Kidney glomerular epithelial cell (primary cell): ENCODE data around the gene RNASE11.
"Not testable (repeated sequence)": the region's sequence is repeated elsewhere in the genome, so short reads cannot be mapped to it uniquely, and the experiment has no call there.

Source experiments
- DNase-seq: peaks from one replicate; lab custom pipeline; 2025; lab: John Stamatoyannopoulos, UW

RNASE11 gene

DNA sequence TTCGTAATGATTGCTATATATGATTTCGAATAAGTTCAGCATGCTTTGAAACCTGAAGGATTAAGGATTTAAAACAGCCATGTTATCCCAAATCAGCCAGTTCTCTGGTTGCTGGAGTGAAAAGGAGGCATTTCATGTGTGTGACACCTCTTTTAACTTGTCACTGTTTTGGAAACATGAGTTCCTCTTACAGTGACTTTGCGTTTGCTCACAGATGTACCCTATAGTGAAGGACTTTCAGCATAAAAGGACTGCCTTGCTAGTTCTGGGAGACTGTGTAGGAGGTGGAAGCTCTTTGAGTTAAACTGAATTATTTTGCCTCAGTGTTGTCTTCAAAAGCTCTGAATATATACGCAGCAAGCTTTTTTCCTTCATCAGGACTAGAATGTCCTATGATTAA lies 7.6 kb downstream of the RNASE11 start:
- DNase-seq = no peak

DNA sequence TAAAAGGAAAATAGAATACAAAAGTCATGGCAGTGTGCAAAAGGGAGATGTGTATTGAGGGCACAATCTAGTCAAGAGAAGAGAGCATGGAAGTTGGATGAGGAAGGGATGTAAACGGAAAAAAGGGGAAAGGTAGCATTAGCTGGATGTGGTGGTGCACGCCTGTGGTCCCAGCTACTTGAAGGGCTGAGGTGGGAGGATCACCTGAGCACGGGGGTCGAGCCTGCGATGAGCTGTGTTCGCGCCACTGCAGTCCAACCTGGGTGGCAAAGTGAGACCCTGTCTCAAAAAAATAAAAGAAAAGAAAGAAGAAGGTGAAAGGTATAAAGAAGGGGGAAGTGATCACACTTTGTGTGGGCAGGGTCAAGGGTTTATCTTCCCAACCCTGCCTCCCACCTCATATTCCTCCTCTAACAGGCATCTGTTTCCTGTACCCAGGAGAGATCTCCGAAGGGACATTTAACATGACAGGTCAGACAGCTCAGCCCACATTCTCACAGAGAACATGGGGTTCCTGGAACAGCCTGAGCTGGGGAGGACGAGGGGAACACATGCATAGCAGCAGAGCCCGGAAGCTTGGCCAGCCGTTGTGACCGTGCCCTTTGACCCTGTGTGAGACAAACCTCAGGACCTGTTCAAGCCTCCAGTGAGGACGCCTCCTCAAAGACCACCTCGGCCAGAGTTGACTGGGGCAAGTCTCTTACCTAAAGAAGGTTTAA lies 8.9 kb downstream of the RNASE11 start:
- DNase-seq = no peak

DNA sequence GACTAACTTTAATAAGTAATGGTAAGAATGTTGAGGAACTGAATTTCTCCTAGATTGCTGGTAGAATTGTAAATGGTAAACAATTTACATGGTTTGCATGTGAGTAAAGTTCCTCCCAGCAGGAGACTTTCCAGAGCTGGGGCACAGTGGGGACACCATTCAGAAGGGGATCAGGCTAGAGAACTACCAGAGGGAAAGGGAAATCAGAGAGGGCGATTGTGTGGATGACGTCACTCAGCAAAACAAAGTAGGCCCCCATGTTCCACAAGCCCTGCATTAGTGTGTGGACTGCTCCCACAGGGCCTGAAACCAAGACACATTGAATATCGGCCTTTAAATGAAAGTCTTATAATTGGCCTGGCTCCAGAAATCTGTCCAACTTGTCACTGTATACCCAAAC lies 9.5 kb downstream of the RNASE11 start:
- no peak for DNase-seq

DNA sequence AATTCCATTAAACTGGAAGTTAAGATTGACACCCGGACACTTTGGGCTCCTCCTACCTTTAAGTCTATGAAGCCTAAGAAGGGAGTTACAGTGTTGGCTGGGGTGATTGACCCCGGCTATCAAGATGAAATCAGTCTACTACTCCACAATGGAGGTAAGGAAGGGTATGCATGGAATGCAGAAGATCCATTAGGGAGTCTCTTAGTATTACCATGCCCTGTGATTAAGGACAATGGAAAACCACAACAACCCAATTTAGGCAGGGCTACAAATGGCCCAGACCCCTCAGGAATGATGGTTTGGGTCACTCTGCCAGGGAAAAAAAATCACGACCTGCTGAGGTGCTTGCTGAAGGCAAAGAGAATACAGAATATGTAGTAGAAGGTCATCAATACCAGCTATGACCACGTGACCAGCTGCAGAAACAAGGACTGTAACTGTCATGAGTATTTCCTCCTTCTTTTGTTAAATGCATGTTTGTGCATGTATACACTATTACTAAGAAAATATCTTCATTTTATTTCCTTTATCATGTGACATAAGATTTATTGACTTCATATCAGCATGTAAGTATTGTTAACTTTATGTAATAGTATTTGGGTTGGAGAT lies 15.3 kb downstream of the RNASE11 start:
- DNase-seq = peak; percentile 18

DNA sequence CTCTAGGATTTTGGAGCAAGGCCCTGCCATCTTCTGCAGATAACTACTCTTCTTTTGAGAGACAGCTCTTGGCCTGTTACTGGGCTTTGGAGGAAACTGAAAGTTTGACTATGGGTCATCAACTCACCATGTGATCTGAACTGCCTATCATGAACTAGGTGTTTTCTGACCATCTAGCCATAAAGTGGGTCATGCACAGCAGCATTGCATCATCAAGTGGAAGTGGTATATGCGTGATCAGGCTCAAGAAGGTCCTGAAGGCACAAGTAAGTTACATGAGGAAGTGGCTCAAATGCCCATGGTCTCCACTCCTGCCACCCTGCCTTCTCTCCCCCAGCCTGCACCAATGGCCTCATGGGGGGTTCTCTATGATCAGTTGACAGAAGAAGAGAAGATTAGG lies 17.1 kb downstream of the RNASE11 start:
- not testable (repeated sequence) for DNase-seq

DNA sequence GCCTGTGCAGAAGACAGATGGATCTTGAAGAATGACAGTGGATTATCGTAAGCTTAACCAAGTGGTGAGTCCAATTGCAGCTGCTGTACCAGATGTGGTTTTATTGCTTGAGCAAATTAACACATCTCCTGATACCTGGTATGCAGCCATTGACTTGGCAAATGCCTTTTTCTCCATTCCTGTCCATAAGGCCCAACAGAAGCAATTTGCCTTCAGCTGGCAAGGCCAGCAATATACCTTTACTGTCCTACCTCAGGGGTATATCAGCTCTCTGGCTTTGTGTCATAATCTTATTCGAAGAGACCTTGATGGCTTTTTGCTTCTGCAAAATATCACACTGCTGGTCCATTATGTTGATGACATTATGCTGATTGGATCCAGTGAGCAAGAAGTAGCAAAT lies 17.9 kb downstream of the RNASE11 start:
- not testable (repeated sequence) for DNase-seq

DNA sequence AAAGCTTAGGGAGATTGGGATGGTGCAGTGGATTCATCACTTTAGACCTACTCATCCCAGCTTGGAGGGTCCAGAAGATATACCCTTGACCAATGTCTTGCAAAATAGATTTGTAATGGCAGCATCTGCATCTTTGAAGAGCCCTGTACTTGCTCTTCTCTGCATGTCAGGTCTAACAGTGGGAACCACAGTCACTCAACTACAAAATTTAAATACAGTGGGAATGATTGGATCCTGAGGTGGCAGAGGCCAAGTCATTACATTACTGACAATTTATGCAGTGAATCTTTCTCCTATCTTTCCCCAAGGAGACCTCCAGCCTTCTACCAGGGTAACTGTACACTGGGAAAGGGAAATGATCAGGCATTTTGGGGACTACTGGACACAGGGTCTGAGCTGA lies 18.7 kb downstream of the RNASE11 start:
- no peak for DNase-seq

DNA sequence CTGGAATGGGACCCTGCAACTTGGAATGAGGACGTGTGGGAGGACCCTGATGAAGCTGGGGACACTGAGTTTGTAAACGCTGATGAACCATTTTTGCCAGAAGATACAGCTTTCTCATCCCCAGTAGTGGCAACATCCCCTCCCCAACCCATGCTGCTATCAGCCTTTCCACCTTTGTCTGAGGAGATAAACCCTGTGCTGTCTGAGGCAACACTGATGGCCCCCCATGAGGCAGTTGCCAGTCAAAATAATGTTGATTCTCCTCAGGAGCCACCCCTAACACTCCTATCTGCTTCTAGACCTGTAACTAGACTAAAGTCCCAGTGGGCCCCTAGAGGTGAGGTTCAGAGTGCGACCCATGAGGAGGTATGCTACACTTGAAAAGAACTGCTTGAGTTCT lies 19.4 kb downstream of the RNASE11 start:
- no peak for DNase-seq

DNA sequence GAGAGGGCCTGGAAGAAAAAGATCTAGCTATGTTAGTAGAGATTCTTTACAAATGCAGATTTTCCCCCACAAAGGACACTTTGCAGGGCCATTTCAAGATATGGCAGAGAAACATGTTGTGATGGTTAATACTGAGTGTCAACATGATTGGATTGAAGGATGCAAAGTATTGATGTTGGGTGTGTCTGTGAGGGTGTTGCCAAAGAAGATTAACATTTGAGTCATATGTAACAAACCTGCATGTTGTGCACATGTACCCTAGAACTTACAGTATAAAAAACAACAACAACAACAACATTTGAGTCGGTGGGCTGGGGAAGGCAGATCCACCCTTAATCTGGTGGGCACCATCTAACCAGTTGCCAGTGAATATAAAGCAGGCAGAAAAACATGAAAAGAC lies 20.6 kb downstream of the RNASE11 start:
- not testable (repeated sequence) for DNase-seq

DNA sequence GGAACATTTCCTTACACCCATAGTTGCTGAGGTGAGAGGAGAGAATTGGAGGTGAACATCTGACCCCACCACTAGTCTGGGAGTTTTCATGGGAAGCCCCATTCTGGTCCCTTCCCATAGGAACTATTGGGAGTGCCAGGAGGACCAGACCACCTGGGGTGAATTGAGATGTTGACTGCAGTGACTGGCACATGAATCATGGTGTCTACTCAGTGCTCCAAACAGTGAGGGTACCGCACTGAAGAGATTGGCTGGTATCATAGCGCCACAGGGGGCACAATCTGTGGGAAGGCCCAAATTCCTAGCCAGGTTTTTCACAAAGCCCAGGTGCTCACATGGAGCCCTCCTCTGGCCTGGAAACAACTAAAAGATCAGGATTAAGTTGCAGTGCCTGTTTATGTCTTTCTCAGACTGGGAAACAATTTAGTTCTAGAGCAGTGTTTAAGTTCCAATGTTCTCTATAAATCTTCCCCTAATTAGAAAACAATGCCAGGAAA lies 23.3 kb downstream of the RNASE11 start:
- DNase-seq = no peak

DNA sequence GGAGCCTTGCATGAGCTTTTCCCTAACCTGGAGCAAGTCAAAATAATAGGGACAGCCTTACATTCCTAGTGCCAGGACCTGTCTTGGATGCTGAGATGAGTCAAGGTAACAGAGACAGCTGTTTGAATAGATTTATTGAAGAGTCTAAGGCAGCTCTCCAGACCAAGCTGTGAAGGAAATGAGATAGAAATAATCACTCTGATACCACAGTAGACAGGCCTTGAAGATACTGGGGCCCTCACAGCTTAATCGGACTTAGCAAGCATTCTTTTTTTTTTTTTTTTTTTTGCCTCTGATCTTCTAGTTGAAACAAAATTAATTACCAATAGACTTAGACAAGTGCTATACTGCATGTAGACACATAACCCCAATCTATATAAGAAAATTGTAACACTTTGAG lies 23.8 kb downstream of the RNASE11 start:
- DNase-seq = no peak

DNA sequence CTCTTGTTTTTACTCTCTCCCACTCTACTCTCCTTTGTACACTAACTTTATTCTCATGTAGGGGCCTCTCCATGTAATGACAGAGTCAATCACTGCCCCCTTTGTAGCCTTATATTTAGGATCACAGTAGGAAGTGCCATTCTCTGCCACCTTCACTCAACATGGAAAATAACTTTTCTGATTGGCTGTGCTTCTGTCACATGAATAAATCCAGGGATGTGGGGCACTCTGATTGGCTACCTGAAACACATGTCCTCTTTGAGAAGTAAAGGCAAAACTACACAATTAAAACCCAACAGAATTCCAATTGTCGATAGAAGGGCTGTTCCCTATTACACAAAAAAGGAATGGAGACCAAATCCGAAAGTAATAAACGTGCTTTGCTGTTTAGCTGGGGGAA lies 26.8 kb downstream of the RNASE11 start, which contains the start of gene RNASE9:
Gene RNASE9 (minus strand): TSS at position 87 of the 400 bp plus-strand sequence.
- DNase-seq = no peak

DNA sequence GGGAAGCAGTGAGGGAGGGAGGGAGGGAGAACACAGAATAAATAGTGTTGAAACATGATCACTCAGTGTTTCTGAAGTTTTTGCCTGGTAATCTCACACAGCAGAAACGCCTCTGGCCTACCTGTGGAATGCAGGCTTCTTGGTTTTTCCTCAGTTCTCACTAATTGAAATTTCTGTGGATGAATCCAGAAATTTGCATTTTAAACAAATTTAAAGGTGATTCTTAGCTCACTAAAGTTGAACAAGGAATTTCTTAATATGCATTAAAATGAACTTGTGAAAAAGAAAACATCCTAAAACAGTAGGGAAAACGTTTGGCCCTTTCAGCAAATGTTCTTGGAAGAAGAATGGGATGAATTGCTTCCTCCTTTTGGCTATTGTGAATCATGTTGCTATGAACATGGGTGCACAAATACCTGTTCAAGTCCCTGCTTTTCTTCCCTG lies 28.3 kb downstream of the RNASE11 start:
- DNase-seq = no peak

DNA sequence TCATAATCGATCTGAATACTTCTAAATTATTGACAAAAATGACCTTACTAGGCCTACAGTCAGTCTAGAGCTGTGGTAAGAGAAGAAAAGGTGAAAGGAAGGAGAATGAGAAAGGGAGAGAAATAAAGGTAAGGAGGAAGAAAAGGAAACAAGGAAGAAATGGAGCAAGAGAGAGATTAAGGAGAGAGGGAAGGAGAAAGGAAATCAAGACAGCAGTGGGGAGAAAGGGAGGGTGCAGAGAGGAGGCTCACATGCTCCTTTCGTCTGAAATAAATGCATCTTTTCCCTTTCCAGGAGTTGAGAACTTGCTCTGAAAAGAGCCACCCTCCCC lies 30.6 kb downstream of the RNASE11 start:
- DNase-seq = no peak

DNA sequence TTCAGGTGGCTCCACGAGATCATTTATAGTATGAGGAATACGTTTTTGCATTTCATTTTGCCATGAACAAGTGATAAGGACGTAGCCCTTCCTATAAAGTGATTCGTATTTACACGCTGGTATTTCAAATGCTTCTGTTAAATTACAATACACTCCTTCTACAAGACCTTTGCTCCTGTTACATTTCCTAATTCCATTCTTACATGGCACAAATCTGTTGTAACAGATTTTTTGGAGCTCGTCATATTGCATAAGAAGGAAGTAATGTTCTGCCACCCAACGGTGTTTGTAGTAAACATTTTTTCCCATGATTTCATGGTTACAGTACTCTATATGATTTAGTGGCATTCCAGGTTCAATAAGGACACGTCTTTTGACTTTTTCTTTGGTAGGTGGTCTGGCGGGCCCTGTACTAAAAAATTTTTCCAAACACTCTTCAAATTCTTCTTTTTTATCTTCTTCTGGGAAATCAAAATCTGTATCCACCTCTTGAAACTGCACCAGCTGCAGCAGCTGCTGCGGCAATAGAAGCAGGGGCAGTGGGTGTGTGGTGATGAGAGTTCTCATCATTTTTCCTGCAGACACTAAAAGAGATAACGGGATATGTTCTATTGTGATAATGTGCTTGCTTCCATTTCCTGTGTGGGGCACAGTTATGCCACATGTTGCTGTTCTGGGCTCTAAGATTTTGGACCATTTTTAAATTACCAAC lies 31.1 kb downstream of the RNASE11 start:
- DNase-seq = no peak

DNA sequence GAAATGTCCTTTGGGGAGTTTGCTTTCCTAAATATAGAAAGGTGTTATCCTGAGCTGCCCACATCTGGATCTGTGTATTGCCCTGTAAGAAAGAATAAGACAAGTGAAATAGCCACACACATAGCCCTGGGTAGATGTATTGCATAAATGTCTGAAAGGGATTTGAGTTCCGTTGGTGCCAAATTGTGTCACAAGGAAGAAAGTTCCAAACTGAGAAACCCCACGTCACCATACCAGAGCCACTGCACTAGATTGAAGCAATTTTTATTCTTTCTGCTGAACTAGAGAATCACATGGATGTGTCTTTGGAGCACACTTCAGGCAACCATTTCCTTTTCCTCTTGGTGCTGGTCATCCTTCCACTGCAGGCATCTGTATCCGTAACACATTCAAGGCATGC lies 32.0 kb downstream of the RNASE11 start:
- no peak for DNase-seq

DNA sequence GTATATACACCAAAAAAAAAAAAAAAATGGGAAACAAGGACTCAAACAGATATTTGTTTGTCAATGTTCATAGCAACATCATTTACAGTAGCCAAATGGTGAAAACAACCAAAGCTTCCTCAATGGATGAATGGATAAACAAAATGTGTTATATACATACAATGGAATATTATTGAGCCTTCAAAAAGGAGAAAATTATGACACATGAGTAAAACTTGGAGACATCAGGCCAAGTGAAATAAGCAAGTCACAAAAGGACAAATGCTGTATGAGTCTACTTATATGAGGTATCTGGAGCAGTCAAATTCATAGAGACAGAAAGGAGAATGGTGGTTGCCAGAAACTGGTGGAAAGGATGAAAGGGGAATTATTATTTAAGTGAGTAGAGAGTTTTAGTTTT lies 34.8 kb downstream of the RNASE11 start:
- DNase-seq = no peak

DNA sequence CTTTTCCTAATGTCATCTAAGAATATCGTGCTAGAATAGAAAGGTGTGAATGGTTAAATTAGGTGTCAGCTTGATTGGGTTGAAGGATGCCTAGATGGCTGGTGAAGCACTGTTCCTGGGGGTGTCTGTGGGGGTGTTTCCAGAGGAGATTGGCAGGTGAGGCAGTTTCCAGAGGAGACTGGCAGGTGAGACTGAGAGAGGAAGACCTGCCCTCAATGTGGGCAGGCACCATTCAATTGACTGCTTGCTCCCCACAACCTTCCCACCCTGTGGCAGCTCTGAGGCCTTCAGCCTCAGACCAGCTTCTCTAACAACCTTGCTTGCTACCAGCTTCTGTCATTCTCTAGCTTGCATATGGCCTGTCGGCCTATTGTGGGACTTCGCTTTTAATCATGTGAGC lies 36.2 kb downstream of the RNASE11 start:
- no peak for DNase-seq

DNA sequence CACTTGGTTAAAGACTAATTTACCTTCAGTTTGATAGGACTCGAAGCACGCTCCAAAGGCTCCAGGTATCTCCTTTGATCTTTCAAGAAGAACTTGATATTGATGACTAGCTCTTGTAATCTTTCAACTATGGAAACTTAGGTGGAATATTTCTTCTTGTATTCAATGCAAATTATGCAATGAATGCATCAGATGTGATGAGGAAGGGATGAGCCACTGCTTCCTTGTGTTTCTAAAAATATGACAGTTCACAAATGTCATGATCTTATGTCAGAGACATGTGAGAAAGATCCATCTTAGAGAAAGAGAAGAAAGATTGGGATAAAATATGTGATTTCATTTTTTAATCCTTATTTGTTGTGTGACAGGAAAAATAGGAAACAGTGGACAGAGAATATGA lies 36.9 kb downstream of the RNASE11 start:
- no peak for DNase-seq

DNA sequence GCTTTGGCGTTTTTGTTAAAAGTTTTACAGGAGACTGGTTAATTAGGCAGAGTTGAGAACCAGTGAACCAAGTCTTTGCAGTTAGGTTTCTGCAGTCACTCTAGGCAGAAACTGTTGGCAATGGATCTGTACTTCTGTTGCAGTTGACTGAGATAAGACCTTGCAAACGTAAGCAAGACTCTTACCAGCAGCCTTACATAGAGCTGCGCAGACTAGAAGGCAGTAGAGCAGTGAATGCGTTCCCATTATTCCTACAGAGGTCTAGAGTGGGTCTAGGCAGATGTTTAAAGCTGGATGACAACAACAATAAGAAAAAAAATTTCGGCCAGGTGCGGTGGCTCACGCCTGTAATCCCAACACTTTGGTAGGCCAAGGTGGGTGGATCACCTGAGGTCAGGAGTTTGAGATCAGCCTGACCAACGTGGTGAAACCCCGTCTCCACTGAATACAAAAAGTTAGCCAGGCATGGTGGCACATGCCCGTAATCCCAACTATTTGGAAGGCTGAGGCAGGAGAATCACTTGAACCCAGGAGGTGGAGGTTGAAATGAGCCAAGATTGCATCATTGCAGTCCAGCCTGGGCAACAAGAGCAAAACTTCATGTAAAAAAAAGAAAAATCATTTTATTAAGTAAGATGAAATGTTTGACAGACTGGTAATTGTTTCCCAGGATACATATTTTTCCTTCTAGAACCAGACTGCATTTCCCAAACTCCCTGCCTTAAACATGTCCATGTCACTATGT lies 39.2 kb downstream of the RNASE11 start:
- DNase-seq = no peak

DNA sequence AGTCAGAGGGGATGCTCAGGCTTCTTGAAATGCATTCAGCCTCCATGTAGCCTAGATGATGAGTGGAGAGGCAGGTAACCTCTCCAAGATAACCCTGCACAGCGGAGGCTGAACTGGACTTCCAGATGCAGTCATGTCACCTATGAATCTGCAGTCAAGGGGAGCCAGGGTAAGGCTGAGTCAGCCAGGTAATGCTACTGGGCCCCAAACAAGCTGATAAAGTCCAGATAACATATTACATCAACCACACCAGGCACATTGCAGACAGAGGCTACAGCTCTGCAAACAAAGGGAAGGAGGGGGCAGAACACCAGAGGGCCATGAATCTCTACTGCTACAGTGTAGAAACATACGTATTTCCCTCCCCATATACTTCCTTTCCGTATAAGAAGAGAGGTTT lies 40.9 kb downstream of the RNASE11 start:
- no peak for DNase-seq

DNA sequence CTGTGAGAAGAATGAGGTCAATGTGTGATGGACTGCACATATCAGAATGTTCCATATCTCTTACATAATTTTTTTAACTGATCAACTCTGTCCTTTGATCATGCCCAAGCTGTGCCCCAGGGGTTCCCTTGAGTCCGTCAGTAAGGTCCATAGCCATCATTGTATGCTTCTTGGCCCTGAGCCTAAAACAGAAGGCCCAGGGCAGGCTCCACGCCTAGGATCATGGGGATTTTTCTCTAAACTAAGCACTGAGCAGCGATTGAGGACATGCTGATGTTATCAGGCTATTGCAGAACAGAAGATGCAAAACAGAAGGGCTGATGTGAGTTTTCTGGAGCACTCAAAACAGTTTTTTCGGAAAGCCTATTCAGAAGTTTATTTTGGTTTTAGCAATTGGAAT lies 47.9 kb downstream of the RNASE11 start:
- no peak for DNase-seq
